Testis (tissue), 3 donors: ENCODE measurements around the gene SCYGR8. TPM values are rescaled to one million over a fixed set of nuclear protein-coding genes. Genes with fewer than 3 reads are reported as not detected.

Source experiments
- DNase-seq: peaks from one replicate; pipeline ENCODE4 v3.0.0-alpha.2; 2019
- H3K27ac ChIP-seq, 2 donors: fragments of 200-600 bp; sonication (generic); one replicate each; pipeline ENCODE4 v1.5.1; 2019
- H3K27me3 ChIP-seq: fragments of 200-600 bp; sonication (generic); one replicate; pipeline ENCODE4 v1.5.1; 2019
- H3K36me3 ChIP-seq: fragments of 200-600 bp; sonication (generic); one replicate; pipeline ENCODE4 v1.5.1; 2017; ENCODE audit warnings: low read depth; ENCODE audit errors: missing control alignments
- H3K4me1 ChIP-seq: fragments of 200-600 bp; sonication (generic); one replicate; pipeline ENCODE4 v1.5.1; 2019
- H3K4me3 ChIP-seq, 2 donors: fragments of 200-600 bp; sonication (generic); one replicate each; pipeline ENCODE4 v1.5.1; 2017 to 2019
- H3K9me3 ChIP-seq: fragments of 200-600 bp; sonication (generic); one replicate; pipeline ENCODE4 v1.5.1; 2017
- CTCF ChIP-seq, 3 experiments: fragments of 450-650 bp in 2 of 3; fragments of 200-600 bp in 1 of 3; sonication (generic) in 1 of 3; IDR thresholded peaks; one replicate each; pipeline ENCODE4 v1.5.1; 2016 to 2019; ENCODE audit warnings: antibody characterized with exemption in 3 of 3, mild to moderate bottlenecking in 2 of 3, moderate library complexity in 1 of 3
- POLR2A ChIP-seq: fragments of 450-650 bp; IDR thresholded peaks from one replicate; pipeline ENCODE4 v1.6.1; 2017; ENCODE audit warnings: antibody characterized with exemption, mild to moderate bottlenecking, moderate library complexity
- WGBS, 2 donors: methylation state at CpG; one replicate each; pipeline ENCODE4 v1.1.5; 2018; 5-methylcytosine and 5-hydroxymethylcytosine counted together
- intact Hi-C: fragments of 100-400 bp; cut with DNase I; formaldehyde crosslinking; loops from one replicate; pipeline ENCODE4 v1.15.1; 2023; ENCODE audit warnings: low total_unique reads
- polyA plus RNA-seq: library from polyadenylated mRNA; stranded (reverse); fragments of 350-450 nt; fragmentation: Illumina TruSeq; extraction: RNeasy Lipid Tissue Mini Kit (QIAGEN cat#74804); gene quantifications from one replicate; pipeline ENCODE4 v1.2.3, GENCODE V29; 2014; ENCODE audit warnings: low read depth, low replicate concordance; ENCODE audit not compliant: insufficient read depth
- total RNA-seq, 2 donors: library from RNA; depleted of rRNA; stranded (reverse); fragments of >200 nt; gene quantifications; one replicate each; pipeline ENCODE4 v1.2.3, GENCODE V29; 2016

Gene SCYGR8
- total and polyA plus RNA-seq, 3 donors from 2014 or later = not detected

- Histone ChIP-seq H3K27me3 (no peaks in the 10 kb centered on the region), H3K27ac (no peak overlapping the region), H3K4me3 (no peak overlapping the region), H3K4me1 (no peaks in the 10 kb centered on the region), H3K36me3 (no peaks in the 10 kb centered on the region), H3K9me3 (no peaks in the 10 kb centered on the region)
- WGBS, 2 donors = 86 to 88% methylated on average over 3 of the region's 3 CpGs
- intact Hi-C loops = no loop called here
- TF ChIP-seq POLR2A (no peak), CTCF (IDR thresholded peaks at IDR 0.05) (no peak)
- DNase-seq = no peak
Observed at GRCh38 chr2:227703961-227704360, 41.7 kb upstream of the SCYGR8 start.

GRCh38 chr2:227706859-227707258 lies 38.8 kb upstream of the SCYGR8 start:
- 78 to 94% methylated on average over 3 to 4 of the region's 4 CpGs for WGBS, 2 donors
- H3K36me3 ChIP-seq = no peaks in the 10 kb centered on the region
- H3K27ac ChIP-seq = no peak overlapping the region
- H3K4me3 ChIP-seq = no peak overlapping the region
- H3K9me3 ChIP-seq = no peaks in the 10 kb centered on the region
- no peak for DNase-seq
- H3K27me3 ChIP-seq = no peaks in the 10 kb centered on the region
- intact Hi-C loops = no loop called here
- TF ChIP-seq CTCF (IDR thresholded peaks at IDR 0.05) (no peak), POLR2A (no peak)
- H3K4me1 ChIP-seq = no peaks in the 10 kb centered on the region

- Histone ChIP-seq H3K4me3 (no peak overlapping the region), H3K27ac (no peak overlapping the region), H3K27me3 (no peaks in the 10 kb centered on the region), H3K9me3 (no peaks in the 10 kb centered on the region), H3K36me3 (no peaks in the 10 kb centered on the region), H3K4me1 (no peaks in the 10 kb centered on the region)
- DNase-seq = no peak
- intact Hi-C loops = no loop called here
- TF ChIP-seq POLR2A (no peak), CTCF (IDR thresholded peaks at IDR 0.05) (no peak)
- 81 to 88% methylated on average over 6 of the region's 6 CpGs for WGBS, 2 donors
Observed at GRCh38 chr2:227707390-227707789, 38.3 kb upstream of the SCYGR8 start.

- 86 to 89% methylated on average over 7 of the region's 7 CpGs for WGBS, 2 donors
- no peak for DNase-seq
Observed at GRCh38 chr2:227710986-227711385, 34.7 kb upstream of the SCYGR8 start.

More at GRCh38 chr2:227710986-227711385, 34.7 kb upstream of the SCYGR8 start:
- H3K36me3 ChIP-seq = no peaks in the 10 kb centered on the region
- no peaks in the 10 kb centered on the region for H3K9me3 ChIP-seq
- H3K27me3 ChIP-seq = no peaks in the 10 kb centered on the region
- no peaks in the 10 kb centered on the region for H3K4me1 ChIP-seq
- no peak overlapping the region for H3K4me3 ChIP-seq
- intact Hi-C loops = no loop called here
- H3K27ac ChIP-seq = no peak overlapping the region
- TF ChIP-seq CTCF (IDR thresholded peaks at IDR 0.05) = no peak
- TF ChIP-seq POLR2A = no peak
